ENCODE data around the gene DACH1.
A peak's percentile ranks its signal among the peaks of the same experiment; 100 is the strongest.
"Not testable (repeated sequence)": the region's sequence is repeated elsewhere in the genome, so short reads cannot be mapped to it uniquely, and the experiment has no call there.

Gene DACH1

DNA sequence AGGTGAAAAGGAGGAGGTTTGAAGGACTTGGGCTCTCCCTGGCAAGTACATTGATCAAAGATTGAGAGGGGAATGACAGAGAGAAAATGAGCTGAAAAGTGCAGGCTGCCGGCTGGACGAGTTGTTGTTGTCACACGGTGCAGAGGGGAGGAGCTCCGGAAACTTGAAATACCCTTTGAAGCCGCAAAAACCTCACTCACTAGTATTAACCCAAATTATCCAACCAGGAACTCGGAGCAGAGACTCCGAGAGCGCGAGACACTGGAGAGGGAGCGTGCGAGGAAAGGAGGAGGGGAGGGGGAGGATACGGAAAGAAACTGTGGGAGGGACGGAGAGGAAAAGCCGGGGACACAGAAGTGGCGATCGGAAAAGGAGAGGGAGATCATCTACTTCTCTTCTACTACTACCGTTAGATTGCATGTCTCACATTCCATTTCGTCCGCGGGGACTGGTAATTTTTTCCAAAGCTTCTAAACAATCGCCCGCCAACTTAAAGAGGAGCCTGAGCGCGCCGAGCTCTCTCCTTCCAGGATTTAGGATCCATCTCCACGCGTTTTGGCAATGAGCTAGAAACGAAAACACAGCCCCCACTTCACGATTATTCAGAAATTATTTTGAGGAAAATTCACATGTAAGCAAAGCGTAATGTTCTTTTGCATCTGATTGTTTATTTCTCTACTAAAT, at the start of gene DACH1:
Gene DACH1, minus strand, starts transcription at position 74 of the 684 bp plus-strand sequence.
- H3K27ac Mint-ChIP-seq: no peak within 1 kb of the TSS
- peaks cover 17% of the 10 kb centered on the region for H3K4me1 Mint-ChIP-seq (ENCODE audit: low read depth)
- peak within 1 kb of the TSS; percentile 74 for H3K4me3 Mint-ChIP-seq
- peaks cover 77% of the 10 kb centered on the region for H3K27me3 Mint-ChIP-seq (ENCODE audit: low read depth)
- H3K36me3 Mint-ChIP-seq (ENCODE audit: low read depth): no peaks in the 10 kb centered on the region
- no peaks in the 10 kb centered on the region for H3K9me3 Mint-ChIP-seq
- no peak for DNase-seq (ENCODE audit: low spot score)

DNA sequence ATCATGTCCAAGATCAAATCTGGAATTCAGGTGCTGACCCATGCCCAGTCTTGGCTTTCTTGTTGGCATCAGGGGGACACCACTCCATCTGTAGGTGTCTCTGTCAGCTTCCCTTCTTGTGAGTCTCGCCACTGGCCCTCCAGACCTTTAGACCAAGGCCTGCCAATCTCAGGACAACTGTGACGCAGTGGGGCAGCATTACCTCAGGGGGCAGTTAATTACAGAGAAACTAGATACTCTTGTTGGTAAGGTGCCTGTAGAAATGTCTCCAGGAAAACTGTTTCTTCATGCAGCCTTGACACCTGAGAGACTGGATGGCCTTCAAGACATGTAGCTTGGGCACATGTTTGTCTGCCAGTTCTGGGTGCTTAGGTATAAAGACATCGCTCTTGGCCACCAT, 46.7 kb upstream of the DACH1 start:
- Mint-ChIP-seq H3K27ac (no peak overlapping the region), H3K27me3 (ENCODE audit: low read depth) (no peaks in the 10 kb centered on the region), H3K4me1 (ENCODE audit: low read depth) (no peaks in the 10 kb centered on the region), H3K36me3 (ENCODE audit: low read depth) (no peaks in the 10 kb centered on the region), H3K9me3 (no peaks in the 10 kb centered on the region), H3K4me3 (no peak overlapping the region)
- no peak for DNase-seq (ENCODE audit: low spot score)

DNA sequence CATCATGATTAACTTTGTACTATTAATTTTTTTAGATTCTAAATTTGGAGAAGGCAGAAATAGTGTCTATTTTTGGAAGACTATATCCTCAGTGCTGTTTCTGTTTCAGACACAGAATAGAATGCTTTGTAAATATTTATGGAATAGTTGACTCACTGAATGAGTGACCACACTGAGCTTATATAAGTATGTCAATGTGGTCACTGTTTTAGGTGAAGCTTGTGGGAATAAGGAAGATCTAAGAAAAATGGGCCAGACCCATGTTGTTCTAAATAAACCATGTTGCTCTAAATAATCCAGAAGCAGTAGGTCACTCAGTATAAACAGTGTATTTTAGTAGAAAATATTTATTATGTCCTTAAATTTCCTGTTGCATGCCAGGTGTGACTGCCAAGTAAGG, 45.5 kb upstream of the DACH1 start:
- Mint-ChIP-seq H3K9me3 (no peaks in the 10 kb centered on the region), H3K27ac (no peak overlapping the region), H3K4me1 (ENCODE audit: low read depth) (no peaks in the 10 kb centered on the region), H3K4me3 (no peak overlapping the region), H3K36me3 (ENCODE audit: low read depth) (no peaks in the 10 kb centered on the region), H3K27me3 (ENCODE audit: low read depth) (no peaks in the 10 kb centered on the region)
- DNase-seq (ENCODE audit: low spot score): no peak

DNA sequence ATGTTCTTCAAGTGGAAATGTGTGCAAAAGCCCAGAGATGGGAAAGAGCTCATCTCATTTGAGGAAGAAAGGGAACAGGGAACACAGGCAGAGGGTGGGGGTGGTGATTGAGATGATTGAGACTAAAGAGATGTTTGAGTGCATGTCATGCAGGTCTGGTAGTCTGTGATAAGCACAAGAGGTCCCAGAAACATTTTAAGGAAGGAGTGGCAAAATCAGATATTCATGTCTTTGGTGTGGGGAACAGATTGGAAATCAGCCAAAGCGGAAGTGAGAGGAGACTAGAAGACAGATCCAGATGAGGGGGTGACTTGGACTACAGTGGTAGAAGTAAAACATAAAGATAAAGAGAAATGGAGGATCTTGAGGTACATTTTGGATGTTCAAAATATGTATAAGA, 39.4 kb upstream of the DACH1 start:
- DNase-seq (ENCODE audit: low spot score): no peak
- no peaks in the 10 kb centered on the region for H3K9me3 Mint-ChIP-seq
- no peaks in the 10 kb centered on the region for H3K4me1 Mint-ChIP-seq (ENCODE audit: low read depth)
- no peaks in the 10 kb centered on the region for H3K36me3 Mint-ChIP-seq (ENCODE audit: low read depth)
- no peaks in the 10 kb centered on the region for H3K27me3 Mint-ChIP-seq (ENCODE audit: low read depth)
- no peak overlapping the region for H3K4me3 Mint-ChIP-seq
- H3K27ac Mint-ChIP-seq: no peak overlapping the region

DNA sequence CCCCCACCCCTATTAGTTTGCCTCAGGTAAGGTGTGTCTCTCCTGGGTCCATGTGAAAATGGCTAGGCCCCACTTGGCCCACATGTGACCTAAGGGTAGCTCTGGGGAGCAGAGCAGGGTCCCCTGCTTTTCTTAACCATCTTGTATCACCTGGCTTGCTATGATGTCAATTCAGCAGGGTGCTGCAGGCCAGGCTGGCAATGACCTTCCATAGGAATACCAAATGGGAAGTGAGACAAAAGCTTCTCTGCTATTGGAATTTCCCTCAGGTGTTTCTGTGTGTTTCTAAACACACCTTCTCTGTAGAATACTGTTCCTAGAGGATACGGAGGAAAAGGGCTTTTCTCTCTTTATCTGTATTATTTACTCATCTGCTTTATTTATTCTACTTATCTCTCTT, 35.7 kb upstream of the DACH1 start:
- Mint-ChIP-seq H3K27me3 (ENCODE audit: low read depth) (no peaks in the 10 kb centered on the region), H3K4me1 (ENCODE audit: low read depth) (no peaks in the 10 kb centered on the region), H3K9me3 (no peaks in the 10 kb centered on the region), H3K27ac (no peak overlapping the region), H3K4me3 (no peak overlapping the region), H3K36me3 (ENCODE audit: low read depth) (no peaks in the 10 kb centered on the region)
- DNase-seq (ENCODE audit: low spot score): no peak

DNA sequence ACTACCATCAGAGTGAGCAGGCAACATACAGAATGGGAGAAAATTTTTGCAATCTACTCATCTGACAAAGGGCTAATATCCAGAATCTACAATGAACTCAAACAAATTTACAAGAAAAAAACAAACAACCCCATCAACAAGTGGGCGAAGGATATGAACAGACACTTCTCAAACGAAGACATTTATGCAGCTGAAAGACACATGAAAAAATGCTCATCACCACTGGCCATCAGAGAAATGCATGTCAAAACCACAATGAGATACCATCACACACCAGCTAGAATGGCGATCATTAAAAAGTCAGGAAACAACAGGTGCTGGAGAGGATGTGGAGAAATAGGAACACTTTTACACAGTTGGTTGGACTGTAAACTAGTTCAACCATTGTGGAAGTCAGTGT, 26.5 kb upstream of the DACH1 start:
- not testable (repeated sequence) for H3K4me1 Mint-ChIP-seq (ENCODE audit: low read depth); H3K4me3 Mint-ChIP-seq; H3K9me3 Mint-ChIP-seq; H3K36me3 Mint-ChIP-seq (ENCODE audit: low read depth); DNase-seq (ENCODE audit: low spot score); H3K27me3 Mint-ChIP-seq (ENCODE audit: low read depth); H3K27ac Mint-ChIP-seq

DNA sequence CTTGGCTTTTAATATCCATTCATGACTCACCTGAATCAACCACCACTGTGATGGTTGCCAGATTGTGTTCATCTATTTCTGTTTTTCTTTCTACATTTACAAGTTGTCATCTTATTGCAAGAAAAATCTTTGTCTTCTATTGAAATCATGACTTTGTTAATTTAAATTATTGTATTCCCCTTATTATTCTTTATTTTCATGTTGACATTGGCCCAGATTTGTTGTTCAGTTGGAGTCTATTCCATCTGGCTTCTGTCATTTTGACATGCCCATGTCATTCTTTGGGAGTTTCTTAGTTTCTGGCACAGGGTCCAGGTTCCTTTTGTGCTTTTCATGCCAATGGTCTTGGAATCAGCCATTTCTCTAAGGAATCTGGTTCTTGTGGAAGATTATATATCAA, 19.9 kb upstream of the DACH1 start:
- Mint-ChIP-seq H3K36me3 (ENCODE audit: low read depth) (no peaks in the 10 kb centered on the region), H3K4me1 (ENCODE audit: low read depth) (no peaks in the 10 kb centered on the region), H3K27me3 (ENCODE audit: low read depth) (no peaks in the 10 kb centered on the region), H3K9me3 (no peaks in the 10 kb centered on the region), H3K27ac (no peak overlapping the region), H3K4me3 (no peak overlapping the region)
- no peak for DNase-seq (ENCODE audit: low spot score)

DNA sequence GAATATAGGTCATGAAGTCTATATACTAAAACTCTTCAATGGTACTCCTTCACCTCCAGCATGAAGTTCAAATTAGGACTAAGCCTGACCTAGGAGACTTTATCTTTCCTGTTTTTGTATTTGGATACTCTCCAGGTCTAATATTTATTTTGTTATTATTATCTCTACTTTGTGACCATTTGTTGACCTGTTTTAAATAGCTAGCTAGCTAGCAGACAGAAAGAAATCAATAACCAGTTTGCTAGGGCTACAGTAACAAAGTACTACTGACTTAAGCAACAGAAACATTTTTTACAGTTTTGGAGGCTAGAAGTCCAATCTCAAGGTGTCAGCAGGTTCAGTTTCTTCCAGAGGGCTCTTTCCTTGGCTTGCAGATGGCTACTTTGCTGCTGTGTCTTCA, 15.1 kb upstream of the DACH1 start:
- no peak for DNase-seq (ENCODE audit: low spot score)
- H3K27me3 Mint-ChIP-seq (ENCODE audit: low read depth): no peaks in the 10 kb centered on the region
- peaks cover 4% of the 10 kb centered on the region for H3K4me1 Mint-ChIP-seq (ENCODE audit: low read depth)
- no peaks in the 10 kb centered on the region for H3K36me3 Mint-ChIP-seq (ENCODE audit: low read depth)
- H3K9me3 Mint-ChIP-seq: no peaks in the 10 kb centered on the region
- H3K4me3 Mint-ChIP-seq: no peak overlapping the region
- H3K27ac Mint-ChIP-seq: no peak overlapping the region

DNA sequence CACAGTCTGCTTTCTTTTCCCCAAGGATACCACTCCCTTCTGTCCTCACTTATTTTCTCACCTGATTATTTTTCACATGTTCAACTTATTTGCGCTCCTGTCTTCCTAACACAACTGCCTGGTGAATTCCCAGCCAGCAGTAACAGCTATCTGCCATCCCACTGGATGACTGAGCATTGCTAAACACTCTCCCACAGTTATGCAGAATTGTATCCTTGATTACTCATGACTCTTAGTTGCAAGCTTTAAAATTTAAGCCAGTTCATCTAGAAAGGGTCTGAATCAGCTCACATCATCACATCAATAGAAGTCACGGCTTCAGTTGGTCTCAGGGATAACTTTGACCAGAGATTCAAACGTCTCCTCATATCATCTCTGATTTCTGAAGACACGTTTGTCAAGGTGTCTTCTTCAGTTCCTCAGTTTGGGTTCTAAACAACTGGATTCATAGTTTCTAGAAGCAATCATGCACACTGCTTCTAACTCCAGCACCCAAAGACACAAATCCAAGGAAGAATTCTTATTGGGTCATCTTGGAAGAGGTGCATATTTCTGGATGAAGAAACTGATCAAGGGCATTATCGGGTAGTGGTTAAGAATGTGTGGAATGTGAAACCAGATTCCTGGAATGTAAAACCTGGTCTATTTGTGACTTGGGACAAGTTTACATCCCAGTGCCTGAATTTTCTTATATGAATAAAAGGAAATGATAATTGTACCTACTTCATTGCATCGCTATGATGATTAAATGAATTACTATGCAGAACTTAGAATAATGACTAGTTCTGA, 13.9 kb upstream of the DACH1 start:
- no peak overlapping the region for H3K27ac Mint-ChIP-seq
- no peaks in the 10 kb centered on the region for H3K9me3 Mint-ChIP-seq
- no peak overlapping the region for H3K4me3 Mint-ChIP-seq
- H3K27me3 Mint-ChIP-seq (ENCODE audit: low read depth): no peaks in the 10 kb centered on the region
- no peaks in the 10 kb centered on the region for H3K36me3 Mint-ChIP-seq (ENCODE audit: low read depth)
- no peak for DNase-seq (ENCODE audit: low spot score)
- peaks cover 6% of the 10 kb centered on the region for H3K4me1 Mint-ChIP-seq (ENCODE audit: low read depth)

DNA sequence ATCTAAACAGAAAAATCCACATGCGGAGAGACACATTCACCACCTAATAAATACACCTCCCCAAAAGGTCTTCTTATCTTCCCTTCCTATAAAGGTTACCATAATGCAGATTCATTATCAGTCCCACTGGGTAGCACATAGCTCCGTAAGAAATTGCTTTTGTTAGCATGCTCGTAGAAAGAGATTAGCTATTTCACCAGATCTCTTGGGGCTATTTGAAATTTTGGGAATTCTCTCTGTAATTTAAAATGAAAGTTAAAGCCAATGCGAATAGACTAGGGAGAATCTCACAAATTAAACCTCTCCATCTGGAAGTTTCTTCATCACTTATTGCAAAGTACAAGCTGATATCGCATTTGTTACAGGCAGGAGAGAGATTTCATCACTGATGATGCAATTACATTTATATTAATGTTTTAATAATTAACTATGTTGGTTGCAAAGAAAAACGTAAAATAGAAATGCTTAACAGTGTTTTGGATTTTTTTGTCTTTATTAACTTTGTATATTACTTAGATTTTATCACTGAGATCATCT, 12.9 kb upstream of the DACH1 start:
- peaks cover 6% of the 10 kb centered on the region for H3K4me1 Mint-ChIP-seq (ENCODE audit: low read depth)
- H3K36me3 Mint-ChIP-seq (ENCODE audit: low read depth): no peaks in the 10 kb centered on the region
- no peak overlapping the region for H3K4me3 Mint-ChIP-seq
- no peaks in the 10 kb centered on the region for H3K27me3 Mint-ChIP-seq (ENCODE audit: low read depth)
- H3K9me3 Mint-ChIP-seq: no peaks in the 10 kb centered on the region
- no peak overlapping the region for H3K27ac Mint-ChIP-seq
- DNase-seq (ENCODE audit: low spot score): no peak

DNA sequence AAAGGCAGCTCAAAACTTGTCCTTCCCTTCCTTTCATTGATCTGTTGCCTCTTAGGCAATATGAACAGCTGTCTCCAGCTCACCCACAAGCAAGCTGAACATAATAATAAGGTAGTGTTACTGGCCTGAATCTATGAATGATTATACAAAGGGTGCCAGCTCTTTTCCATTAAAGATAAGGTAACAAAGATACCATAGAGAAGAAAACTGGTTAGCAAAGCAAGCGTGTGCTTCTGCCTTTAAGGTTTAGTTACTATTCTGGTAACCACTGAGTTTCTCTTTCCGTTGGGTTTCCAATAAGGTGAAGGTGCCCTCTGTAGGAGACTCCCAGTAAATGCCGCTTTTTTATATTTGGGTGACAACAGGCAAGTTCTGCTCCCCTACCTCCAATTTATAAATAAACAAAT, 12.1 kb upstream of the DACH1 start:
- DNase-seq (ENCODE audit: low spot score): no peak
- Mint-ChIP-seq H3K9me3 (no peaks in the 10 kb centered on the region), H3K4me3 (no peak overlapping the region), H3K27ac (no peak overlapping the region), H3K4me1 (ENCODE audit: low read depth) (peaks cover 6% of the 10 kb centered on the region), H3K36me3 (ENCODE audit: low read depth) (no peaks in the 10 kb centered on the region), H3K27me3 (ENCODE audit: low read depth) (no peaks in the 10 kb centered on the region)

DNA sequence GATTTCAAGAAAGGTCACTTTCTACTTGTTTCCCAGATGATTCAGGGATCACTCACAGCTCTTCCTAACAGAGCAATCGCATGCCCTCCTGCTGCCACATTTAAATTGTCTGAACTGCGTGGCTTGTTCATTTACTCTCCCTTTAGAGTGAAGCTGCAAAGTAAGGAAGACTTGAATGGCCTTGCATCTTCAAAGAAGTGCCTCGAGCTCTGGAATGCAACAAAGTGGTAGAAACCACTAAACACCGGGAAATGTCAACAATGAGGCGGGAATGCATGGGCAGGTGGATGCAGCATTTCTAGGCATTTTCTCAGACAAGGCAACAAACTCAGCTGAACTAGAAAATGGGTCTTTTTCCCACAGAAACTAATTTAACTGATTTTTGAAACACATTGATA, 10.3 kb upstream of the DACH1 start:
- no peaks in the 10 kb centered on the region for H3K36me3 Mint-ChIP-seq (ENCODE audit: low read depth)
- H3K27ac Mint-ChIP-seq: no peak overlapping the region
- H3K4me3 Mint-ChIP-seq: no peak overlapping the region
- no peak for DNase-seq (ENCODE audit: low spot score)
- no peaks in the 10 kb centered on the region for H3K9me3 Mint-ChIP-seq
- peaks cover 5% of the 10 kb centered on the region for H3K27me3 Mint-ChIP-seq (ENCODE audit: low read depth)
- peaks cover 6% of the 10 kb centered on the region for H3K4me1 Mint-ChIP-seq (ENCODE audit: low read depth)

DNA sequence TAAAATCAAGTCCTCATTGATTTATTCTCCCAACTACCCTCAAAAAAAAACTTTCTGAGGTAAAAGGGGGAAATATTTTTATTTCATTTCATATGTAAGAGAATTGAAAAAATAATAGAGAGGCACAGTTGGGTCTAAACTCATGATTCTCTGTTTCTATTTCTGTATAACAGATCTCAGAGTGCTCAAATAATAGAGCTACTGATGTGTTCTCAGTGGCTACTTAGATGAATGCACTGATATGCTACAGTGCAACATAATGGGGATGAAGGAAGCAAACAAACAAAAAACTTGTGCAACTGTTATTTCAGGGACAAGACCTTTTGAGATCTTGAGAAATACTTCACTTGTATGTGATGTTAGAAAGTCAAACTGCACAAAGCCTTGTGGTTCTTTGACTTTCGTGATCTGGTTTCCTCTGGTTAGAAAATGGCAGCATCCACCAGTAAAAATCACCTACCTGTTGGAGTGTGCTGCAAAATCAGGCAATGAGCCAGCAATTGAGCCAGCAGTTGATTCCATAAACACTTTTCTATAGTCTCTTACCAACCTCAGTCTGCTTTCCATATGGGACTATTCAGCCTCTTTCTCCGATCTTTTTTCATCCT, 9.7 kb upstream of the DACH1 start:
- Mint-ChIP-seq H3K27me3 (ENCODE audit: low read depth) (peaks cover 8% of the 10 kb centered on the region), H3K36me3 (ENCODE audit: low read depth) (no peaks in the 10 kb centered on the region), H3K4me1 (ENCODE audit: low read depth) (peaks cover 6% of the 10 kb centered on the region), H3K4me3 (no peak overlapping the region), H3K9me3 (no peaks in the 10 kb centered on the region), H3K27ac (no peak overlapping the region)
- DNase-seq (ENCODE audit: low spot score): no peak

DNA sequence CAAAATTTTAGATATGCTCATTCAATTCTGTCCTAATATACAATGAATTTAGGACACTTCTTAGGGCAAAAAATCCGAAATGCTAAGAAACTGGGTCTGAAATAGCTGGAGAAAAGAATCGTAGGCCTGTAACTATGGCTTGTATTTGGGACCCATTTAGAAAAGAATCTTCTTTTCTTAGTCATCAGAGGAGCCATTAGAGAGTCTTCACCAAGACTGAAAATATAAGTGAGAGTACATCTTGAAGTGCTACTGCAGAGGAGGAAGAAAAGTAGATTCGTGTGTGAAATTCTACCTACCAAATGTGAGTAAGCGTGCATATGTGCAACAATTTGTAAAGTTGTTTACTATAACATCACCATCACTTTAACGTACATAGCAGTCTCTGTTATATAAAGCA, 8.8 kb upstream of the DACH1 start:
- H3K36me3 Mint-ChIP-seq (ENCODE audit: low read depth): no peaks in the 10 kb centered on the region

More for the DNA sequence above, 8.8 kb upstream of the DACH1 start:
- peaks cover 12% of the 10 kb centered on the region for H3K27me3 Mint-ChIP-seq (ENCODE audit: low read depth)
- H3K9me3 Mint-ChIP-seq: no peaks in the 10 kb centered on the region
- peaks cover 6% of the 10 kb centered on the region for H3K4me1 Mint-ChIP-seq (ENCODE audit: low read depth)
- no peak overlapping the region for H3K27ac Mint-ChIP-seq
- DNase-seq (ENCODE audit: low spot score): no peak
- no peak overlapping the region for H3K4me3 Mint-ChIP-seq

Measured in T-helper 2 cell treated with Interferon-gamma antibody and Interleukin-4, amounts not matched to agents 5 μg/mL and 100 μg/mL, for 36 hours (primary cell).